Kidney epithelial cell (primary cell): ENCODE results near the gene CEP85. TPM values are rescaled to one million over a fixed set of nuclear protein-coding genes. Genes with fewer than 3 reads are reported as not detected.
A peak's percentile ranks its signal among the peaks of the same experiment; 100 is the strongest.
"Not testable (repeated sequence)": the region's sequence is repeated elsewhere in the genome, so short reads cannot be mapped to it uniquely, and the experiment has no call there.

Experiments used
- DNase-seq: peaks from one replicate; pipeline ENCODE4 v3.0.0-alpha.2; 2010; ENCODE audit warnings: low read depth
- H3K27me3 ChIP-seq: 2 replicates; pipeline ENCODE4 v1.6.0; 2011; ENCODE audit warnings: low read length; ENCODE audit not compliant: control insufficient read depth, insufficient read depth
- H3K36me3 ChIP-seq: 2 replicates; pipeline ENCODE4 v1.5.1; 2011; ENCODE audit warnings: low read length; ENCODE audit not compliant: control insufficient read depth, insufficient read depth
- H3K4me3 ChIP-seq: 2 replicates; pipeline ENCODE4 v1.5.1; 2011; ENCODE audit warnings: low read depth, mild to moderate bottlenecking, control low read depth, low read length
- CTCF ChIP-seq: IDR thresholded peaks from 2 replicates; pipeline ENCODE4 v1.5.1; 2011; ENCODE audit warnings: mild to moderate bottlenecking, moderate library complexity, low read length, control low read depth, inconsistent platforms; ENCODE audit not compliant: insufficient read depth, poor library complexity, severe bottlenecking
- total RNA-seq: library from RNA; depleted of rRNA; stranded (reverse); fragments of >200 nt; gene quantifications from 2 replicates; pipeline ENCODE4 v1.2.3, GENCODE V29; 2015

CEP85 gene
- total RNA-seq, 1 donor from 2014 or later = 7.5 TPM

- Histone ChIP-seq H3K36me3 (no peaks in the 10 kb centered on the region), H3K4me3 (peak within 1 kb of the TSS; percentile 92), H3K27me3 (no peaks in the 10 kb centered on the region)
- no peak for TF ChIP-seq CTCF
- DNase-seq = peak; percentile 95
These were observed 72.6 kb downstream of the CEP85 start, which contains the start of gene UBXN11 for GRCh38 chr1:26306290-26307229. Gene UBXN11, minus strand, starts transcription at chr1:26306636. Its CDS starts 3,753 bp downstream, at chr1:26302883.

GRCh38 chr1:26307363-26307781 lies 73.4 kb downstream of the CEP85 start:
- H3K4me3 ChIP-seq = no peak overlapping the region

GRCh38 chr1:26307966-26308899 lies 74.2 kb downstream of the CEP85 start:
- not testable (repeated sequence) for H3K36me3 ChIP-seq, H3K4me3 ChIP-seq, H3K27me3 ChIP-seq, DNase-seq

More at GRCh38 chr1:26307363-26307781, 73.4 kb downstream of the CEP85 start:
- H3K36me3 ChIP-seq = no peaks in the 10 kb centered on the region
- no peak for TF ChIP-seq CTCF
- DNase-seq = no peak
- H3K27me3 ChIP-seq = no peaks in the 10 kb centered on the region

- Histone ChIP-seq H3K36me3 (no peaks in the 10 kb centered on the region), H3K4me3 (no peak overlapping the region), H3K27me3 (no peaks in the 10 kb centered on the region)
- DNase-seq = no peak
- no peak for TF ChIP-seq CTCF
These were observed 80.5 kb downstream of the CEP85 start for GRCh38 chr1:26314501-26314900.

- Histone ChIP-seq H3K27me3 (no peaks in the 10 kb centered on the region), H3K36me3 (no peaks in the 10 kb centered on the region), H3K4me3 (no peak overlapping the region)
- TF ChIP-seq CTCF = no peak
- DNase-seq = no peak
These were observed 82.2 kb downstream of the CEP85 start for GRCh38 chr1:26315874-26316850.
